Neural cell (in vitro differentiated cells): ENCODE data around the gene SP9. TPM values are rescaled to one million over a fixed set of nuclear protein-coding genes. Genes with fewer than 3 reads are reported as not detected.

Experiments used
- H2AFZ ChIP-seq: fragments of 200-600, 300-800 bp; sonication (generic), shearing (Covaris generic); 2 replicates; pipeline ENCODE4 v1.6.0; 2014; ENCODE audit warnings: low read depth, mild to moderate bottlenecking, antibody characterized with exemption, low read length, moderate library complexity
- H3F3A ChIP-seq: fragments of 200-600 bp; shearing (Covaris generic); 2 replicates; pipeline ENCODE4 v1.6.1; 2016; ENCODE audit warnings: mild to moderate bottlenecking, moderate library complexity, mixed read lengths, antibody characterized with exemption, low read length; ENCODE audit not compliant: insufficient read depth, poor library complexity, severe bottlenecking
- H3K27ac ChIP-seq: fragments of 200-600, 300-800 bp; sonication (generic), shearing (Covaris generic); 2 replicates; pipeline ENCODE4 v1.5.1; 2014; ENCODE audit warnings: mild to moderate bottlenecking, low read length, moderate library complexity
- H3K27me3 ChIP-seq: fragments of 300-800, 200-600 bp; sonication (generic), shearing (Covaris generic); 2 replicates; pipeline ENCODE4 v1.6.0; 2014; ENCODE audit warnings: mild to moderate bottlenecking, low read depth, low read length, moderate library complexity; ENCODE audit not compliant: insufficient read depth
- H3K36me3 ChIP-seq: fragments of 300-800, 200-600 bp; sonication (generic), shearing (Covaris generic); 2 replicates; pipeline ENCODE4 v1.5.1; 2014; ENCODE audit warnings: mild to moderate bottlenecking, antibody characterized with exemption, low read length, moderate library complexity; ENCODE audit not compliant: insufficient read depth
- H3K4me2 ChIP-seq: fragments of 300-800, 200-600 bp; sonication (generic), shearing (Covaris generic); 2 replicates; pipeline ENCODE4 v1.6.0; 2014; ENCODE audit warnings: mild to moderate bottlenecking, low read length
- H3K4me3 ChIP-seq: fragments of 300-800, 200-600 bp; sonication (generic), shearing (Covaris generic); 2 replicates; pipeline ENCODE4 v1.5.1; 2014; ENCODE audit warnings: mild to moderate bottlenecking, low read length, moderate library complexity
- H3K79me2 ChIP-seq: fragments of 200-600 bp; shearing (Covaris generic); replicated peaks from 2 replicates; pipeline ENCODE4 v1.6.0; 2014; ENCODE audit warnings: mild to moderate bottlenecking, low read length, moderate library complexity; ENCODE audit not compliant: insufficient read depth
- H3K9ac ChIP-seq: fragments of 300-800, 200-600 bp; sonication (generic), shearing (Covaris generic); 2 replicates; pipeline ENCODE4 v1.6.1; 2016; ENCODE audit warnings: mild to moderate bottlenecking, low read length, mixed read lengths
- H3K9me2 ChIP-seq: fragments of 200-600 bp; shearing (Covaris generic); 2 replicates; pipeline ENCODE4 v1.6.1; 2016; ENCODE audit warnings: mild to moderate bottlenecking, low read length, mixed read lengths; ENCODE audit not compliant: insufficient read depth
- H3K9me3 ChIP-seq: fragments of 200-600, 300-800 bp; sonication (generic), shearing (Covaris generic); 2 replicates; pipeline ENCODE4 v1.6.1; 2016; ENCODE audit warnings: mild to moderate bottlenecking, mixed run types, low read length, moderate library complexity, mixed read lengths
- H4K20me1 ChIP-seq: fragments of 200-600 bp; shearing (Covaris generic); 2 replicates; pipeline ENCODE4 v1.6.1; 2016; ENCODE audit warnings: mild to moderate bottlenecking, mixed run types; ENCODE audit not compliant: insufficient read depth
- CTCF ChIP-seq: fragments of 450-650 bp; IDR thresholded peaks from 2 replicates; pipeline ENCODE4 v1.5.1; 2014; ENCODE audit warnings: antibody characterized with exemption, mild to moderate bottlenecking, moderate library complexity; ENCODE audit not compliant: poor library complexity, severe bottlenecking
- EP300 ChIP-seq: fragments of 450-650 bp; conservative IDR thresholded peaks from 2 replicates; pipeline ENCODE4 v1.6.1; 2014; ENCODE audit warnings: antibody characterized with exemption, mild to moderate bottlenecking, moderate library complexity; ENCODE audit not compliant: poor library complexity, severe bottlenecking
- EZH2 ChIP-seq: fragments of 200-600, 300-800 bp; shearing (Covaris generic), sonication (generic); IDR thresholded peaks from 2 replicates; pipeline ENCODE4 v1.6.1; 2014; ENCODE audit warnings: antibody characterized with exemption, low read length, borderline replicate concordance, mild to moderate bottlenecking; ENCODE audit not compliant: insufficient read depth, poor library complexity, severe bottlenecking
- MXI1 ChIP-seq: fragments of 450-650 bp; conservative IDR thresholded peaks from 2 replicates; pipeline ENCODE4 v1.6.1; 2014; ENCODE audit warnings: antibody characterized with exemption, mild to moderate bottlenecking; ENCODE audit not compliant: poor library complexity, severe bottlenecking
- POLR2AphosphoS5 ChIP-seq: IDR thresholded peaks from 2 replicates; pipeline ENCODE4 v1.6.1; 2012
- RAD21 ChIP-seq: fragments of 450-650 bp; conservative IDR thresholded peaks from 2 replicates; pipeline ENCODE4 v1.6.1; 2014; ENCODE audit warnings: antibody characterized with exemption, mild to moderate bottlenecking, moderate library complexity
- SMC3 ChIP-seq: fragments of 450-650 bp; conservative IDR thresholded peaks from 2 replicates; pipeline ENCODE4 v1.6.1; 2014; ENCODE audit warnings: antibody characterized with exemption, mild to moderate bottlenecking, moderate library complexity; ENCODE audit not compliant: poor library complexity
- TAF1 ChIP-seq: IDR thresholded peaks from 2 replicates; pipeline ENCODE4 v1.6.1; 2012; ENCODE audit warnings: low read depth
- polyA plus RNA-seq: library from polyadenylated mRNA; depleted of rRNA; stranded (reverse); fragments of >200 nt; gene quantifications from 2 replicates; pipeline ENCODE4 v1.2.3, GENCODE V29; 2014
- TF ChIP-seq, protein P1 (sequence below): IDR thresholded peaks from 2 replicates; pipeline ENCODE4 v1.6.1; 2012; ENCODE audit warnings: borderline replicate concordance

Gene SP9
- polyA plus RNA-seq, 1 donor from 2014 or later: 1.6 TPM

GRCh38 chr2:174322149-174322548 lies 12.6 kb upstream of the SP9 start:
- Histone ChIP-seq H3K9me2 (no peaks in the 10 kb centered on the region), H3F3A (no peaks in the 10 kb centered on the region), H4K20me1 (no peaks in the 10 kb centered on the region), H3K79me2 (no peaks in the 10 kb centered on the region), H3K9me3 (no peaks in the 10 kb centered on the region), H3K27ac (no peak overlapping the region), H2AFZ (no peak overlapping the region), H3K9ac (no peak overlapping the region), H3K4me2 (no peak overlapping the region), H3K36me3 (no peaks in the 10 kb centered on the region), H3K27me3 (peaks cover 32% of the 10 kb centered on the region), H3K4me3 (no peak overlapping the region)
- no peak for TF ChIP-seq SMC3
- TF ChIP-seq TAF1: no peak
- no peak for TF ChIP-seq EZH2
- no peak for TF ChIP-seq POLR2AphosphoS5
- TF ChIP-seq EP300: no peak
- TF ChIP-seq, protein P1, sequence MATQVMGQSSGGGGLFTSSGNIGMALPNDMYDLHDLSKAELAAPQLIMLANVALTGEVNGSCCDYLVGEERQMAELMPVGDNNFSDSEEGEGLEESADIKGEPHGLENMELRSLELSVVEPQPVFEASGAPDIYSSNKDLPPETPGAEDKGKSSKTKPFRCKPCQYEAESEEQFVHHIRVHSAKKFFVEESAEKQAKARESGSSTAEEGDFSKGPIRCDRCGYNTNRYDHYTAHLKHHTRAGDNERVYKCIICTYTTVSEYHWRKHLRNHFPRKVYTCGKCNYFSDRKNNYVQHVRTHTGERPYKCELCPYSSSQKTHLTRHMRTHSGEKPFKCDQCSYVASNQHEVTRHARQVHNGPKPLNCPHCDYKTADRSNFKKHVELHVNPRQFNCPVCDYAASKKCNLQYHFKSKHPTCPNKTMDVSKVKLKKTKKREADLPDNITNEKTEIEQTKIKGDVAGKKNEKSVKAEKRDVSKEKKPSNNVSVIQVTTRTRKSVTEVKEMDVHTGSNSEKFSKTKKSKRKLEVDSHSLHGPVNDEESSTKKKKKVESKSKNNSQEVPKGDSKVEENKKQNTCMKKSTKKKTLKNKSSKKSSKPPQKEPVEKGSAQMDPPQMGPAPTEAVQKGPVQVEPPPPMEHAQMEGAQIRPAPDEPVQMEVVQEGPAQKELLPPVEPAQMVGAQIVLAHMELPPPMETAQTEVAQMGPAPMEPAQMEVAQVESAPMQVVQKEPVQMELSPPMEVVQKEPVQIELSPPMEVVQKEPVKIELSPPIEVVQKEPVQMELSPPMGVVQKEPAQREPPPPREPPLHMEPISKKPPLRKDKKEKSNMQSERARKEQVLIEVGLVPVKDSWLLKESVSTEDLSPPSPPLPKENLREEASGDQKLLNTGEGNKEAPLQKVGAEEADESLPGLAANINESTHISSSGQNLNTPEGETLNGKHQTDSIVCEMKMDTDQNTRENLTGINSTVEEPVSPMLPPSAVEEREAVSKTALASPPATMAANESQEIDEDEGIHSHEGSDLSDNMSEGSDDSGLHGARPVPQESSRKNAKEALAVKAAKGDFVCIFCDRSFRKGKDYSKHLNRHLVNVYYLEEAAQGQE: no peak
- TF ChIP-seq RAD21: no peak
- no peak for TF ChIP-seq CTCF
- no peak for TF ChIP-seq MXI1

- Histone ChIP-seq H4K20me1 (no peaks in the 10 kb centered on the region), H3K4me2 (no peak overlapping the region), H3K9me3 (no peaks in the 10 kb centered on the region), H3F3A (no peaks in the 10 kb centered on the region), H3K36me3 (no peaks in the 10 kb centered on the region), H3K27me3 (peaks cover 38% of the 10 kb centered on the region), H2AFZ (no peak overlapping the region), H3K79me2 (no peaks in the 10 kb centered on the region), H3K4me3 (no peak overlapping the region), H3K27ac (no peak overlapping the region), H3K9ac (no peak overlapping the region), H3K9me2 (no peaks in the 10 kb centered on the region)
- TF ChIP-seq SMC3: no peak
- no peak for TF ChIP-seq CTCF
- TF ChIP-seq MXI1: no peak
- TF ChIP-seq TAF1: no peak
- no peak for TF ChIP-seq POLR2AphosphoS5
- TF ChIP-seq EP300: no peak
- TF ChIP-seq RAD21: no peak
Observed at GRCh38 chr2:174322746-174323145, 12.0 kb upstream of the SP9 start.
